H9 (cell line): ENCODE measurements around the gene ANXA3. TPM values are rescaled to one million over a fixed set of nuclear protein-coding genes. Genes with fewer than 3 reads are reported as not detected.

ENCODE experiments used
- DNase-seq: peaks from one replicate; pipeline ENCODE4 v3.0.0-alpha.2; 2017
- H2AFZ ChIP-seq: one replicate; pipeline ENCODE4 v1.6.1; 2013; ENCODE audit warnings: mild to moderate bottlenecking, low read length, control low read depth, moderate library complexity
- H2AK5ac ChIP-seq: 2 replicates; pipeline ENCODE4 v1.6.1; 2013; ENCODE audit warnings: low read length, control low read depth, mixed read lengths; ENCODE audit not compliant: insufficient read length
- H2BK120ac ChIP-seq: one replicate; pipeline ENCODE4 v1.6.1; 2013; ENCODE audit warnings: low read depth, mild to moderate bottlenecking, low read length, control low read depth, inconsistent platforms; ENCODE audit not compliant: poor library complexity, severe bottlenecking
- H2BK12ac ChIP-seq: 2 replicates; pipeline ENCODE4 v1.6.1; 2013; ENCODE audit warnings: low read length, control low read depth, mixed read lengths, low read depth; ENCODE audit not compliant: insufficient read length
- H2BK15ac ChIP-seq: 2 replicates; pipeline ENCODE4 v1.6.1; 2013; ENCODE audit warnings: low read depth, low read length, control low read depth
- H2BK20ac ChIP-seq: one replicate; pipeline ENCODE4 v1.6.1; 2013; ENCODE audit warnings: low read depth, mild to moderate bottlenecking, low read length, control low read depth, inconsistent platforms; ENCODE audit not compliant: poor library complexity, severe bottlenecking
- H2BK5ac ChIP-seq: 2 replicates; pipeline ENCODE4 v1.6.1; 2013; ENCODE audit warnings: low read length, control low read depth, mixed read lengths; ENCODE audit not compliant: insufficient read length
- H3K14ac ChIP-seq: 2 replicates; pipeline ENCODE4 v1.6.1; 2013; ENCODE audit warnings: low read length, control low read depth; ENCODE audit not compliant: insufficient read depth
- H3K18ac ChIP-seq: 2 replicates; pipeline ENCODE4 v1.6.1; 2013; ENCODE audit warnings: low read depth, mild to moderate bottlenecking, mixed read lengths, low read length, control low read depth; ENCODE audit not compliant: insufficient read length
- H3K23ac ChIP-seq: 2 replicates; pipeline ENCODE4 v1.6.1; 2013; ENCODE audit warnings: low read length, control low read depth, mixed read lengths, low read depth; ENCODE audit not compliant: insufficient read length
- H3K23me2 ChIP-seq: 2 replicates; pipeline ENCODE4 v1.6.1; 2013; ENCODE audit warnings: low read depth, mild to moderate bottlenecking, mixed read lengths, low read length, control low read depth; ENCODE audit not compliant: insufficient read length, poor library complexity, severe bottlenecking
- H3K27ac ChIP-seq: 2 replicates; pipeline ENCODE4 v1.5.1; 2013; ENCODE audit warnings: low read length, control low read depth, mixed read lengths, low read depth; ENCODE audit not compliant: insufficient read length
- H3K27me3 ChIP-seq: 2 replicates; pipeline ENCODE4 v1.6.1; 2013; ENCODE audit warnings: low read length, control low read depth, inconsistent platforms; ENCODE audit not compliant: insufficient read depth
- H3K4ac ChIP-seq: 2 replicates; pipeline ENCODE4 v1.6.1; 2013; ENCODE audit warnings: low read depth, mild to moderate bottlenecking, control low read depth, inconsistent platforms, low read length, moderate library complexity
- H3K4me1 ChIP-seq: 2 replicates; pipeline ENCODE4 v1.6.1; 2013; ENCODE audit warnings: low read length, control low read depth, inconsistent platforms; ENCODE audit not compliant: insufficient read depth
- H3K4me2 ChIP-seq: 2 replicates; pipeline ENCODE4 v1.6.1; 2013; ENCODE audit warnings: low read length, control low read depth, mixed read lengths; ENCODE audit not compliant: insufficient read length, insufficient read depth
- H3K56ac ChIP-seq: 2 replicates; pipeline ENCODE4 v1.6.1; 2013; ENCODE audit warnings: low read depth, mild to moderate bottlenecking, mixed read lengths, low read length, control low read depth; ENCODE audit not compliant: insufficient read length
- H3K79me1 ChIP-seq: 2 replicates; pipeline ENCODE4 v1.6.1; 2013; ENCODE audit warnings: low read depth, mild to moderate bottlenecking, moderate library complexity, low read length, control low read depth, inconsistent platforms; ENCODE audit not compliant: insufficient read depth, poor library complexity, severe bottlenecking
- H3K79me2 ChIP-seq: 2 replicates; pipeline ENCODE4 v1.6.1; 2013; ENCODE audit warnings: low read length, control low read depth, inconsistent platforms; ENCODE audit not compliant: insufficient read depth
- H3K9ac ChIP-seq: 2 replicates; pipeline ENCODE4 v1.6.1; 2013; ENCODE audit warnings: low read length, control low read depth, mixed read lengths; ENCODE audit not compliant: insufficient read length; ENCODE audit errors: extremely low read depth
- H3K9me3 ChIP-seq: one replicate; pipeline ENCODE4 v1.6.1; 2013; ENCODE audit warnings: low read depth, low read length, inconsistent platforms; ENCODE audit not compliant: control insufficient read depth
- H3T11ph ChIP-seq: one replicate; pipeline ENCODE4 v1.6.1; 2013; ENCODE audit warnings: mild to moderate bottlenecking, low read length, control low read depth, inconsistent platforms
- H4K20me1 ChIP-seq: one replicate; pipeline ENCODE4 v1.6.1; 2013; ENCODE audit not compliant: control insufficient read depth, insufficient read length, insufficient read depth
- H4K5ac ChIP-seq: 2 replicates; pipeline ENCODE4 v1.6.1; 2013; ENCODE audit warnings: low read depth, mild to moderate bottlenecking, mixed read lengths, low read length, control low read depth; ENCODE audit not compliant: insufficient read length
- H4K8ac ChIP-seq: replicated peaks from 2 replicates; pipeline ENCODE4 v1.6.1; 2013; ENCODE audit warnings: low read length, control low read depth, mixed read lengths, low read depth; ENCODE audit not compliant: insufficient read length
- H4K91ac ChIP-seq: 2 replicates; pipeline ENCODE4 v1.6.1; 2013; ENCODE audit warnings: low read depth, mild to moderate bottlenecking, moderate library complexity, mixed read lengths, low read length, control low read depth; ENCODE audit not compliant: insufficient read length
- H3K27ac Mint-ChIP-seq, 3 experiments: 2 replicates in 2 of 3; 3 replicates in 1 of 3; pipeline ENCODE4 v1.8.0; 2020 to 2021; ENCODE audit warnings: mixed read lengths in 3 of 3, mild to moderate bottlenecking in 1 of 3, moderate library complexity in 1 of 3
- H3K27me3 Mint-ChIP-seq: 2 replicates; pipeline ENCODE4 v1.8.0; 2021; ENCODE audit warnings: low read depth, mild to moderate bottlenecking, moderate library complexity, mixed read lengths
- H3K36me3 Mint-ChIP-seq, 3 experiments: 2 replicates in 2 of 3; 3 replicates in 1 of 3; pipeline ENCODE4 v1.8.0; 2020 to 2021; ENCODE audit warnings: low read depth in 3 of 3, mixed read lengths in 3 of 3; ENCODE audit not compliant: insufficient read depth in 1 of 3
- H3K4me1 Mint-ChIP-seq, 2 experiments: 2 replicates each; pipeline ENCODE4 v1.8.0; 2020; ENCODE audit warnings: mixed read lengths in 2 of 2
- H3K4me3 Mint-ChIP-seq, 2 experiments: 2 replicates in 1 of 2; 3 replicates in 1 of 2; pipeline ENCODE4 v1.8.0; 2020 to 2021; ENCODE audit warnings: mild to moderate bottlenecking in 2 of 2, mixed read lengths in 2 of 2, moderate library complexity in 1 of 2
- H3K9me3 Mint-ChIP-seq, 2 experiments: 2 replicates in 1 of 2; 3 replicates in 1 of 2; pipeline ENCODE4 v1.8.0; 2020; ENCODE audit warnings: mild to moderate bottlenecking in 2 of 2, mixed read lengths in 2 of 2, moderate library complexity in 1 of 2
- CTCF ChIP-seq: fragments of 200-600 bp; sonication (generic); conservative IDR thresholded peaks from 3 replicates; pipeline ENCODE4 v1.8.0; 2021; ENCODE audit warnings: antibody characterized with exemption, mild to moderate bottlenecking
- WGBS: extraction: QIAGEN DNeasy Blood & Tissue Kit; methylation state at CpG from one replicate; pipeline ENCODE4 v1.1.7; 2013; ENCODE audit warnings: missing lambda C conversion rate, low lambda C conversion rate, mixed read lengths; ENCODE audit not compliant: insufficient read length; ENCODE audit errors: extremely low coverage; 5-methylcytosine and 5-hydroxymethylcytosine counted together
- total RNA-seq: library from RNA; stranded (reverse); gene quantifications from 2 replicates; pipeline ENCODE4 v1.2.1, GENCODE V29; 2021

The ANXA3 gene
- total RNA-seq, 1 experiment from 2014 or later: 20.6 TPM

DNA sequence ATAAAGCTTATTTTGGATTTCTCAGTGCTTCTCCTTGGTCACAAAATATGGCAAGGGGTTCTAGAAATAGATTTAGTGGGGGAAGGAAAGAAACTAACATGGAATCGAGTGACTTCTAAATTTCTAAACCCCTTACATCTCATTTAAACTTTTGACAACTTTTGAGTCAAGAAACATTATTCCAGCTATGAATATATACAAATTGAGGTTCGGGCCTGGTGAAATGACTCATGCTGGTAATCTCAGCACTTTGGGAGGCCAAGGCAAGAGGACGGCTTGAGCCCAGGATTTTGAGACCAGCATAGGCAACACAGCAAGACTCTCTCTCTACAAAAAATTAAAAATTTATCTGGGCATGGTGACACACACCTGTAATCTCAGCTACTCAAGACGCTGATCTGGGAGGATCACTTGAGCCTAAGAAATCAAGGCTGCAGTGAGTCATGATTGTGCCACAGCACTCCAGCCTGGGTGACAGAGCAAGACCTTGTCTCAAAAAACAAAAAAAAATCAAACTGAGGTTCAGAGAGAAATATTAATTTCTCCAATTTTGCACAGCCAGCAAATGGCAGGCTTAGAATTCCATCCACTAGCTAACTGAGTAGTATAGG lies 99.8 kb downstream of the ANXA3 start:
- no peak overlapping the region for H2BK15ac ChIP-seq
- H3K4me3 Mint-ChIP-seq: no peak overlapping the region
- H3K79me1 ChIP-seq: no peaks in the 10 kb centered on the region
- DNase-seq: no peak
- H3K27ac Mint-ChIP-seq: no peak overlapping the region
- H3K9me3 Mint-ChIP-seq: no peaks in the 10 kb centered on the region
- H4K91ac ChIP-seq: no peak overlapping the region
- no peaks in the 10 kb centered on the region for H3K27me3 Mint-ChIP-seq
- no peaks in the 10 kb centered on the region for H3K36me3 Mint-ChIP-seq
- H3K9me3 ChIP-seq: no peaks in the 10 kb centered on the region
- WGBS: no CpG with 5 or more reads among the region's 4 CpGs
- no peak overlapping the region for H2BK20ac ChIP-seq
- no peak overlapping the region for H4K8ac ChIP-seq
- no peaks in the 10 kb centered on the region; the same call in 1 of the 2 replicates for H3K27me3 ChIP-seq
- H2BK120ac ChIP-seq: no peak overlapping the region
- H3K23ac ChIP-seq: no peak overlapping the region
- no peak overlapping the region for H3T11ph ChIP-seq
- H2BK5ac ChIP-seq: no peak overlapping the region
- peaks cover 1% of the 10 kb centered on the region; the same call in 1 of the 2 replicates for H3K4me1 ChIP-seq
- H4K5ac ChIP-seq: no peak overlapping the region
- no peak overlapping the region for H3K14ac ChIP-seq
- no peak overlapping the region for H3K56ac ChIP-seq
- H4K20me1 ChIP-seq: no peaks in the 10 kb centered on the region
- H3K9ac ChIP-seq: no peak overlapping the region
- no peak overlapping the region for H3K18ac ChIP-seq
- no peak overlapping the region for H3K4me2 ChIP-seq
- no peaks in the 10 kb centered on the region for H3K4me1 Mint-ChIP-seq
- H2AK5ac ChIP-seq: no peak overlapping the region
- H3K23me2 ChIP-seq: no peaks in the 10 kb centered on the region
- TF ChIP-seq CTCF: no peak
- H3K79me2 ChIP-seq: no peaks in the 10 kb centered on the region
- no peak overlapping the region for H2AFZ ChIP-seq
- H3K4ac ChIP-seq: no peak overlapping the region
- no peak overlapping the region for H2BK12ac ChIP-seq
- H3K27ac ChIP-seq: no peak overlapping the region
